CD4-positive, alpha-beta T cell (primary cell): ENCODE measurements around the gene SCLY. TPM values are rescaled to one million over a fixed set of nuclear protein-coding genes. Genes with fewer than 3 reads are reported as not detected.

Experiments used
- ATAC-seq: fragments of 200-7000 bp; cut with Tn5 transposase; one replicate; pipeline ENCODE4 v1.10.0; 2022; ENCODE audit warnings: mild to moderate bottlenecking; ENCODE audit not compliant: poor library complexity
- CTCF ChIA-PET: fragments of 350-600 bp; sonication (Branson Sonifier 250); formaldehyde crosslinking; loops from one replicate; lab custom pipeline; 2021; ENCODE audit warnings: antibody characterized with exemption, inconsistent platforms; lab: Charles Lee
- POLR2A ChIA-PET: fragments of 350-600 bp; sonication (Branson Sonifier 250); formaldehyde crosslinking; loops from one replicate; lab custom pipeline; 2021; ENCODE audit warnings: antibody characterized with exemption, inconsistent platforms; lab: Charles Lee
- DNase-seq, 14 experiments: peaks; one replicate each; pipeline ENCODE4 v3.0.0-alpha.2; 2013 to 2020; ENCODE audit warnings: mixed read lengths in 2 of 14
- H3K27ac ChIP-seq, 2 donors: one replicate each; pipeline versions ENCODE4 v1.5.1 to v1.7.0; 2013; ENCODE audit warnings: low read length in 2 of 2, low read depth in 1 of 2, mild to moderate bottlenecking in 1 of 2
- H3K27me3 ChIP-seq, 2 experiments: 1 replicate in 1 of 2; 2 replicates in 1 of 2; pipeline versions ENCODE4 v1.6.1 to v1.7.0; 2013; ENCODE audit warnings: low read length in 2 of 2, control low read depth in 1 of 2, mild to moderate bottlenecking in 1 of 2, moderate library complexity in 1 of 2; ENCODE audit not compliant: insufficient read depth in 2 of 2, control insufficient read depth in 1 of 2
- H3K36me3 ChIP-seq: one replicate; pipeline ENCODE4 v1.6.1; 2013; ENCODE audit warnings: low read length, control low read depth; ENCODE audit not compliant: insufficient read depth
- H3K4me1 ChIP-seq: one replicate; pipeline ENCODE4 v1.6.1; 2013; ENCODE audit warnings: low read length, control low read depth; ENCODE audit not compliant: insufficient read depth
- H3K4me3 ChIP-seq: one replicate; pipeline ENCODE4 v1.5.1; 2013; ENCODE audit warnings: mild to moderate bottlenecking, low read length, moderate library complexity
- H3K9me3 ChIP-seq, 2 experiments: 1 replicate in 1 of 2; 2 replicates in 1 of 2; pipeline versions ENCODE4 v1.6.1 to v1.7.0; 2013; ENCODE audit warnings: low read length in 2 of 2, mild to moderate bottlenecking in 2 of 2, control low read depth in 1 of 2, moderate library complexity in 1 of 2; ENCODE audit not compliant: control insufficient read depth in 1 of 2, insufficient read depth in 1 of 2
- H3K27ac Mint-ChIP-seq: one replicate; pipeline ENCODE4 v1.8.0; 2020; ENCODE audit warnings: mixed read lengths
- H3K27me3 Mint-ChIP-seq: one replicate; pipeline ENCODE4 v1.8.0; 2021; ENCODE audit warnings: mixed read lengths
- H3K36me3 Mint-ChIP-seq: one replicate; pipeline ENCODE4 v1.8.0; 2021; ENCODE audit warnings: low read depth, mixed read lengths
- H3K4me1 Mint-ChIP-seq: one replicate; pipeline ENCODE4 v1.8.0; 2021; ENCODE audit warnings: low read depth, mixed read lengths
- H3K4me3 Mint-ChIP-seq: one replicate; pipeline ENCODE4 v1.8.0; 2020; ENCODE audit warnings: mild to moderate bottlenecking, mixed read lengths
- H3K9me3 Mint-ChIP-seq: one replicate; pipeline ENCODE4 v1.8.0; 2020; ENCODE audit warnings: mixed read lengths
- CTCF ChIP-seq: fragments of 200-600 bp; IDR thresholded peaks from one replicate; pipeline ENCODE4 v1.8.0; 2022; ENCODE audit warnings: antibody characterized with exemption, mild to moderate bottlenecking
- intact Hi-C, 2 experiments: fragments of 100-400 bp; cut with DNase I in 1 of 2; cut with micrococcal nuclease in 1 of 2; formaldehyde crosslinking; loops; one replicate each; pipeline versions ENCODE4 v1.15.1 to v1.9.0; 2023 to 2025; cut with DNase I, micrococcal nuclease
- total RNA-seq, 174 experiments: library from RNA in 2 of 174; stranded (reverse) in 2 of 174; gene quantifications; one replicate each; pipeline ENCODE4 v1.2.3 and lab custom pipeline; 2021 to 2026

The SCLY gene
- total RNA-seq, 2 experiments from 2014 or later = 8.9 to 9.6 TPM

- H3K27ac ChIP-seq = no peak overlapping the region
- ChIA-PET CTCF (no interaction called here), POLR2A (no interaction called here)
- intact Hi-C loops = no loop called here
- peaks cover 2% of the 10 kb centered on the region for H3K4me1 ChIP-seq
- peaks cover 0 to 8% of the 10 kb centered on the region in 2 experiments for H3K9me3 ChIP-seq
- no peak for TF ChIP-seq CTCF
- no peak overlapping the region for H3K4me3 ChIP-seq
- H3K4me3 Mint-ChIP-seq = no peak overlapping the region
- H3K36me3 ChIP-seq = peaks cover 62% of the 10 kb centered on the region
- no peak overlapping the region for H3K27ac Mint-ChIP-seq
- no peaks in the 10 kb centered on the region for H3K27me3 Mint-ChIP-seq
- H3K27me3 ChIP-seq = no peaks in the 10 kb centered on the region
- no peaks in the 10 kb centered on the region for H3K4me1 Mint-ChIP-seq
- H3K36me3 Mint-ChIP-seq = peaks cover 87% of the 10 kb centered on the region
- DNase-seq = peak in 1 of 14 experiments; percentile 18
- no peak for ATAC-seq
- no peaks in the 10 kb centered on the region for H3K9me3 Mint-ChIP-seq
These were observed 18.7 kb upstream of the SCLY start for GRCh38 chr2:238042090-238042489.

- Histone ChIP-seq H3K27ac (no peak overlapping the region), H3K9me3 (peaks cover 3 to 9% of the 10 kb centered on the region in 2 experiments), H3K4me1 (peaks cover 2% of the 10 kb centered on the region), H3K4me3 (no peak overlapping the region), H3K36me3 (peaks cover 53% of the 10 kb centered on the region), H3K27me3 (no peaks in the 10 kb centered on the region)
- ATAC-seq (no peak), DNase-seq (no peak)
- TF ChIP-seq CTCF = no peak
- Mint-ChIP-seq H3K9me3 (peaks cover 7% of the 10 kb centered on the region), H3K4me3 (no peak overlapping the region), H3K36me3 (peaks cover 82% of the 10 kb centered on the region), H3K27ac (no peak overlapping the region), H3K27me3 (no peaks in the 10 kb centered on the region), H3K4me1 (no peaks in the 10 kb centered on the region)
- intact Hi-C loops = no loop called here
- ChIA-PET POLR2A (no interaction called here), CTCF (no interaction called here)
These were observed 17.8 kb upstream of the SCLY start for GRCh38 chr2:238042849-238043584.

- Histone ChIP-seq H3K27ac (no peak overlapping the region), H3K27me3 (no peaks in the 10 kb centered on the region), H3K36me3 (peaks cover 45% of the 10 kb centered on the region), H3K9me3 (peaks cover 11 to 15% of the 10 kb centered on the region in 2 experiments), H3K4me1 (peaks cover 2% of the 10 kb centered on the region), H3K4me3 (no peak overlapping the region)
- TF ChIP-seq CTCF = no peak
- Mint-ChIP-seq H3K36me3 (peaks cover 81% of the 10 kb centered on the region), H3K4me1 (no peaks in the 10 kb centered on the region), H3K27ac (no peak overlapping the region), H3K27me3 (no peaks in the 10 kb centered on the region), H3K9me3 (peaks cover 12% of the 10 kb centered on the region), H3K4me3 (no peak overlapping the region)
- no peak for ATAC-seq
- ChIA-PET CTCF (no interaction called here), POLR2A (no interaction called here)
- intact Hi-C loops = no loop called here
- DNase-seq = no peak
These were observed 16.9 kb upstream of the SCLY start for GRCh38 chr2:238043851-238044250.
